HG03045 (cell line): ENCODE results near the gene TMEM244.
"Not testable (repeated sequence)": the region's sequence is repeated elsewhere in the genome, so short reads cannot be mapped to it uniquely, and the experiment has no call there.

Experiments
- ATAC-seq: cut with Tn5 transposase; IDR thresholded peaks from one replicate; pipeline ENCODE4 v1.9.1; 2021; ENCODE audit warnings: mild to moderate bottlenecking, moderate library complexity; ENCODE audit not compliant: unreplicated experiment

TMEM244 gene

GRCh38 chr6:129860908-129861665, at the start of gene TMEM244:
TMEM244 (minus strand) TSS chr6:129861315; CDS start chr6:129861188, 127 bp downstream.
- no peak for ATAC-seq

GRCh38 chr6:129908858-129909257, 47.7 kb upstream of the TMEM244 start:
- peak; percentile 85 for ATAC-seq

GRCh38 chr6:129908356-129908755, 47.2 kb upstream of the TMEM244 start:
- no peak for ATAC-seq

GRCh38 chr6:129906515-129907077, 45.5 kb upstream of the TMEM244 start:
- ATAC-seq, result no peak

- no peak for ATAC-seq
These were observed 42.0 kb upstream of the TMEM244 start for GRCh38 chr6:129903082-129903481.

GRCh38 chr6:129902681-129903080, 41.6 kb upstream of the TMEM244 start:
- no peak for ATAC-seq

- ATAC-seq, result no peak
These were observed 40.8 kb upstream of the TMEM244 start for GRCh38 chr6:129901910-129902309.

GRCh38 chr6:129895692-129896091, 34.6 kb upstream of the TMEM244 start:
- no peak for ATAC-seq

GRCh38 chr6:129894921-129895320, 33.8 kb upstream of the TMEM244 start:
- ATAC-seq, result no peak

- no peak for ATAC-seq
These were observed 32.5 kb upstream of the TMEM244 start for GRCh38 chr6:129893640-129894039.

- no peak for ATAC-seq
These were observed 29.6 kb upstream of the TMEM244 start for GRCh38 chr6:129890701-129891100.

- ATAC-seq, result no peak
These were observed 29.0 kb upstream of the TMEM244 start for GRCh38 chr6:129890164-129890563.

- no peak for ATAC-seq
These were observed 28.5 kb upstream of the TMEM244 start for GRCh38 chr6:129889580-129889979.

GRCh38 chr6:129886401-129887155, 25.5 kb upstream of the TMEM244 start:
- no peak for ATAC-seq

- ATAC-seq, result no peak
These were observed 23.1 kb upstream of the TMEM244 start for GRCh38 chr6:129884211-129884610.

- peak; percentile 96 for ATAC-seq
These were observed 21.5 kb upstream of the TMEM244 start for GRCh38 chr6:129882510-129883023.

- ATAC-seq, result not testable (repeated sequence)
These were observed 16.8 kb upstream of the TMEM244 start for GRCh38 chr6:129877894-129878293.

GRCh38 chr6:129875610-129876520, 14.8 kb upstream of the TMEM244 start:
- peak; percentile 92 for ATAC-seq

- ATAC-seq, result no peak
These were observed 13.7 kb upstream of the TMEM244 start for GRCh38 chr6:129874837-129875236.

GRCh38 chr6:129872586-129872985, 11.5 kb upstream of the TMEM244 start:
- ATAC-seq, result no peak

- no peak for ATAC-seq
These were observed 10.1 kb upstream of the TMEM244 start for GRCh38 chr6:129871221-129871620.
